NCI-H774 (cell line): ENCODE measurements around the gene CLCN1.

Source experiments
- DNase-seq: peaks from one replicate; lab custom pipeline; 2025; lab: John Stamatoyannopoulos, UW

Gene CLCN1

DNA sequence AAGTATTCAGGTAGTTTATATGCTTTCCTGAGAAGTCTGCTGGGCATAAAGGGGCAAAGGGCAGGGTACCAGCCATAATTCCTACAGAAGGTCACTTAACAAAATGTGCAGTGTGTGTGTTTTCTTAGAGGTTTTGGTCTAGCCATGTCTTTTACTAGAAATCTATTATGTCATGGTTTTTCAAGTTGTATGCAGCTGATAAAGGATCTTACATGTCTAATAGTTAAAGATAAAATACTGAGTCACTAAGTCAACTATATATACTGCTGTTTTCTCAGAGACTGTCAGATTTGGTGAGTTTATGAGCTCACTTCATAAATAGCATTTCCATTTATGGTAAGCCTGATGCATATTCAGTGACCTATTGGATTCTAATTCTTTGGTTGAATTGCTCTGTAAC is 20.0 kb upstream of the CLCN1 start:
- no peak for DNase-seq

DNA sequence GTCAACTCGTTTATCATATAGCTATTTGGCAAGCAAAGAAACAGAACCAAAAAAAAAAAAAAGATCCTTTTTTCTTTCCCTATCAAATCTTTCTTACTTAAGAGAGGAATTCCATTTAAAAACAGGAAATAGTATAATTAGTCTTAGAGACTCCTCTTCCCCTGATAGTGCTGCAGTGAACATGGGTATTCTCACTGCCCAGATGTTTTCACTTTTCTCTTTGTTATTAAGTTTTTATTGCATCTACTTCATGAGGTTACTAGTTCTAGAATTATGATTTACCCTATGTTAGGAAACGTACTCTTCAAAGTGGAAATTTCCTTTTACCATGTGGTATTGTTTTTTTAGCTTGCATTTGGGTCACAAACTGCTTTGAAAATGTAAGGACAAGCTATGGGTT is 19.2 kb upstream of the CLCN1 start:
- DNase-seq, result no peak

DNA sequence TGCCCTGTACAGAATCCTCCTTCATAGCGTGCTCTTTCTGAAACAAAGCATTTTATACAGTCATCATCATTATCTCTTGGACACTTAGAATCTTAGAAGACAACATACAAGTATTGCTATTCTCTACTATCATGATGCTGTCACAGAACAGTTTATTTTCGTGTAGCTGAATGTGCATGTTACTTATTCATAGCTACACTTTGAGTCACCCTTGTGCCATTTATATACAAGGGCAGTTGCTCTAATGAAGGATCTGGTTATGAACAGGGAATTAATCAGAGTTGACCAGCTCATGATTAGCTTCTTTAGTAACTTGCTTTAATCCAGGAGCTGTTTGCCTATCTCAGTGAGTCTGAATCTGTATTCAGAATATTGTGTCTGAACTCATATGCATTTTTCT is 16.6 kb upstream of the CLCN1 start:
- DNase-seq, result no peak

DNA sequence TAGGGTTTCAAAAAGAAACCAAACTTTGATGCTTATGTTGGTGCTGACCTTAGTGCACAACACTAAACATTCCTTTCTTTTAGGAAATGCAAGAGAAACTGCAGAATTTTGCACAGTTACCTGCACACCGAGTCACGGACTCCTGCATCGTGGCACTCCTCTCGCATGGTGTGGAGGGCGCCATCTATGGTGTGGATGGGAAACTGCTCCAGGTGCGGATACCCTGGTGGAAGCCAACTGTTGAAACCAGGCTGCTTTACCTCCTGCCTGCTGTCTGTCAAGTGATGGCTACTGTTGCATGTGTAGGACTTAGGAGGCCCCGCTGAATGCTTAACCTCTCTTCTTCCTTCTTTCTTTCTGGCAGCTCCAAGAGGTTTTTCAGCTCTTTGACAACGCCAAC is 16.1 kb upstream of the CLCN1 start:
- DNase-seq, result no peak

DNA sequence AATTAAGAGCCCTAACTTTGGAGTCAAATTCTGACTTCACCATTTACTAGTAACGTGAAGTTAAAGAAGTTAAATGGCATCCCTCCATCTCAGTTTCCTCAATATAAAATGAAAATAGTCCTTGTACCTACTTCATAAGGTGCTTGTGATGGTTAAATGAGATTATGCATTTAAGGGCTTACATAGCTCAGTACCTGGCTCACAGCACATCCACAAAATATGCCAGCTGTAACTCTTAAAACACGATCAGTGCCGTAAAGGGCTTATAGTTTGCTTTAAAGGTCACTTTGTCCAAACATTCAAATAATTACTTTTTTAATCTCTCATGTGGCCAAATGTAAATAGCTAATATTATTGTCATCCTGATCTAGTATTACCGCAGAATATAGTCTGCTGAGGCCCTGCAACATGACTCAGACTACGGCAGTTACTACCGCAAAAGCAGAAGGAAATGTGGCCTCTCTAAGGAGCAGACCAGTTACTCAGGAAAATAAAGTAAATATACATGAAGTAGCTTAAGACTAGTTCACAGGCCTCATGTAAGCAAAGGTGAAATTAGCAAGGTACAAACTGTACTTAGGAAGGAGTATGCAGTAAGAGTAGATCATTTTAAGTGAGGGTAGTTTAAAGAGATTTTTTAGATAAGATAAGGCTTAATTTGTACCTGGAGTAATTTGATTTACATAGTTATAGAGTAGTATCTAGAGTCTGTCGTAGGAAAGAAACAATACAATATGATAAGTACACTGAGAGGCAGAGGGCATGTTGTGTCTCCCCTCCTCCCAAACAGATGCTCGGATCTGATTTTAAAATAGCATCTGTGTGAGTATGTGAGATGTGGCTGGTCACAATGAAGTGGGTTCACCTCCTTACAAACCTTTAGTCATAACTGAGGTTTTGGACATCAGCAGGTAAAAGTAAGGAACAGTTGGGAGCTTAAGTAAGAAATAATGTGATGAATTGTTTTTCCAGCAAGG is 14.7 kb upstream of the CLCN1 start:
- DNase-seq, result no peak

DNA sequence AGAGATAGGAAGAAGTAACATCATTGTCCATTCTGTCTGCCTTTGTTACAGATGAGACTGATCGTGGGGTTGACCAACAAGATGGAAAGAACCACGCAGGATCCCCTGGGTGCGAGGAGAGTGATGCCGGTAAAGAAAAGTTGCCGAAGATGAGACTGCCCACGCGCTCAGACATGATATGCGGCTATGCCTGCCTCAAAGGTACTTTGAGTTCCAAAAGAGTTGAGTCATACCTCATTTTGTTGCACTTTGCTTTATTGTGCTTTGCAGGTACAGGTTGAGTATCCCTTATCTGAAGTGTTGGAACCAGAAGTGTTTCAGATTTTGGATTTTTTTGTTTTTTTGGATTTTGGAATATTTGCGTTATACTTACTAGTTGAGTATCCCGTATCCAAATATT is 12.2 kb upstream of the CLCN1 start:
- DNase-seq, result no peak

DNA sequence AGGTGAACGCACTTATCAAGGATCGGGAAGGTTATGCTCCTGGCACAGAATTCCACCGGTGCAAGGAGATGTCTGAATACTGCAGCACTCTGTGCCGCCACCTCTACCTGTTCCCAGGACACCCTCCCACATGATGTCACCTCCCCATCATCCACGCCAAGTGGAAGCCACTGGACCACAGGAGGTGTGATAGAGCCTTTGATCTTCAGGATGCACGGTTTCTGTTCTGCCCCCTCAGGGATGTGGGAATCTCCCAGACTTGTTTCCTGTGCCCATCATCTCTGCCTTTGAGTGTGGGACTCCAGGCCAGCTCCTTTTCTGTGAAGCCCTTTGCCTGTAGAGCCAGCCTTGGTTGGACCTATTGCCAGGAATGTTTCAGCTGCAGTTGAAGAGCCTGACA is 11.0 kb upstream of the CLCN1 start:
- DNase-seq, result no peak

DNA sequence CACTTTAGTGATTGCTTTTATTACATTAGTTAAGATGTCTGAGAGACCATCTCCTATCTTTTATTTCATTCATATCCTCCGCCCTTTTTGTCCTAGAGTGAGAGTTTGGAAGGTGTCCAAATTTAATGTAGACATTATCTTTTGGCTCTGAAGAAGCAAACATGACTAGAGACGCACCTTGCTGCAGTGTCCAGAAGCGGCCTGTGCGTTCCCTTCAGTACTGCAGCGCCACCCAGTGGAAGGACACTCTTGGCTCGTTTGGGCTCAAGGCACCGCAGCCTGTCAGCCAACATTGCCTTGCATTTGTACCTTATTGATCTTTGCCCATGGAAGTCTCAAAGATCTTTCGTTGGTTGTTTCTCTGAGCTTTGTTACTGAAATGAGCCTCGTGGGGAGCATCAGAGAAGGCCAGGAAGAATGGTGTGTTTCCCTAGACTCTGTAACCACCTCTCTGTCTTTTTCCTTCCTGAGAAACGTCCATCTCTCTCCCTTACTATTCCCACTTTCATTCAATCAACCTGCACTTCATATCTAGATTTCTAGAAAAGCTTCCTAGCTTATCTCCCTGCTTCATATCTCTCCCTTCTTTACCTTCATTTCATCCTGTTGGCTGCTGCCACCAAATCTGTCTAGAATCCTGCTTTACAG is 10.4 kb upstream of the CLCN1 start:
- DNase-seq, result no peak

DNA sequence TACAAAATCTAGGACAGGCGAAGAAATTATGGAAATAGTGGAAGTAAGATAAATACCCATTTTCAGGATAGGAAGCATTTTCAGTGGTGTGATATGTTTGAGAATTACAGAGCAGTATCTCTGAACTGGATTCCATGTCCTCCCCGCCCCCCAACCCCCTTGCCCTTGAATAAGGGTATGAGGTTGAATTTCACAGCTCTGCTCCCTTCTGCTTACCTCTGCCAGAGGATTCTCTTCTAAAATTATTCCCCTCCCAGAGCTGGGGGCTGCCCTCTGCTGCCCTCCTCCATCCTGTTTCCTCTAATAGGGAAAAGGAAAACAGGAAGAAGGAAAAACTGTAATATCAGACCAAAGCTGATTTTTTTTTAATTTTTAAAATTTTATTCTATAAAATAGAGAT is 7.3 kb upstream of the CLCN1 start:
- no peak for DNase-seq

DNA sequence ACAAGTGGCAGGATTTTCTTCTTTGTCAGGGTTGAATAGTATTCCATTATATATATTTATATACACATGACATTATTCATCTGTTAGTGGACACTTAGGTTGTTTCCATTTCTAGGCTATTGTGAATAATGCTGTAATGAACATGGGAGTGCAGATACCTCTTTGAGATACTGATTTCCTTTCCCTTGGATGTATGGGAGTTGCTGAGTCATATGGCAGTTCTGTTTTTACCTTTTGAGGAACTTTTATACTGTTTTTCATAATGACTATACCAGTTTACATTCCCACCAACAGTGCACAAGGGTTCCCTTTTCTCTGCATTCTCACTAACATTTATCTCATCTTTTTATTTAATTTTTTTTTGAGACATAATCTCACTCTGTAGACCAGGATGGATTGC is 1.8 kb upstream of the CLCN1 start:
- DNase-seq, result no peak

DNA sequence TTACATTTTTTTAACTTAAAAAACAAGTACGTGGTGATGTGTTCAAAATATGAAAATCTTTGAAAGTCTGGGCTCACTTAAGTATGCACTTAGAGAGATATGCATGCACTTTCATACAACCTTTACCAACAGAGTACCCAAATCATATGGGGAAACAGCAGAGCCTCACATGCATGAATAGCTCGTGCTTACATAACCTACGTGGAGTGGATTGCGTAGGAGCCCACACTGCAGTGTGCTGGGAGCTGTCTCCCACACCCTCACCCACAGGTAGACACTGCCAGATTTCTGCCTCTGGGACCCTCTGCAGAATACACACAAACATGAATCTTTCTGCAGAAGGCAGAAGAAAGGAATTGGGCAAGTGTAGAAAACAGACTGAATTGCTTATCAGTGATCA is 581 bp downstream of the CLCN1 start:
- no peak for DNase-seq

DNA sequence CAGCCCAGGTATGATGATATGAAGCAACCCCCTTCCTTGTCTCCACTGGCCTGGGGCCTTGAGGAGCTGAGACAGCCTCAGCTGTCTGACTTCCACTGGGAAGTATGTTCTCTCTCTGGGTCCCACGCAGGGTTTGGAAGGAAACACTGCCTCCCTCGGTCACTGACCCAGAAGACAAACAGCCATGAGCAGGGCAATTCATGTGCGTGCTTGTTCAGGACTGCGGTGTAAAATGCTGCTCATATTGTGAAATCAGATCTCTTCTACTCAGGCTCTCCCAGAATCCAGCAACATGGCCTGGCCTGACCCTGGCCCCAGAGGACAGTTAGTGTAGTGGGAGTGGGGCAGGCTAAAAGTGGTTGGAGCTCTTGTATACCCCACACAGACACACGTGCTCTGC is 2.8 kb downstream of the CLCN1 start:
- no peak for DNase-seq

DNA sequence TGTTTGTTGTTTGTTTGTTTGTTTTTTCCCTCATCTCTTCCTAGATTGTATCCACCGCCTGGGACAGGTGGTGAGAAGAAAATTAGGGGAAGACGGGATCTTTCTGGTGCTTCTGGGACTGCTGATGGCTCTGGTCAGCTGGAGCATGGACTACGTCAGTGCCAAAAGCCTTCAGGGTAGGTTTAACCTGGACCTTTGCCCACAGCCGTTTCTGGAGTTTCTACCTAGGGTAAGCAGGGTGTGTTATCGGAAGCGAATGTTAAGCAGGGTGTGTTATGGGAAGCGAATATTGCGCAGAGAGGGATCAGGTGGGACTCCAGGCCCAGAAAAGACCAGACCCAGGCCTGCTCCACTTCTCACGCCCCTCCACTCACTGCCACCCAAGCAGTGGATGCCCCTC is 4.7 kb downstream of the CLCN1 start:
- DNase-seq, result no peak

DNA sequence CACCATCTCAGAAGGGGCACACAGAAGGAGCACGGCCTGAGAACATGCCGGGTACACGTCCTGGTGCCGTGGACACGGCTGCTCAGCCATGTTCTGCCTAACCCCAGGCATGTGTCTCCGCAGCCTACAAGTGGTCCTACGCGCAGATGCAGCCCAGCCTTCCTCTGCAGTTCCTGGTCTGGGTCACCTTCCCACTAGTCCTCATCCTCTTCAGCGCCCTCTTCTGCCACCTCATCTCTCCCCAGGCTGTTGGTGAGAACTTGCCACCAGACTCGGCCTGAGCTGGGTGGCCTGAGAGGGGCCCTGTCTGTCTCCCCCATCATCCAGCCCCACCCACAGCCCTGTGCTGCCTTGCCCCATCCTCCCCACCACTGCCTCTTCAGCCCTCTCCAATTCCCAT is 5.3 kb downstream of the CLCN1 start:
- DNase-seq, result no peak

DNA sequence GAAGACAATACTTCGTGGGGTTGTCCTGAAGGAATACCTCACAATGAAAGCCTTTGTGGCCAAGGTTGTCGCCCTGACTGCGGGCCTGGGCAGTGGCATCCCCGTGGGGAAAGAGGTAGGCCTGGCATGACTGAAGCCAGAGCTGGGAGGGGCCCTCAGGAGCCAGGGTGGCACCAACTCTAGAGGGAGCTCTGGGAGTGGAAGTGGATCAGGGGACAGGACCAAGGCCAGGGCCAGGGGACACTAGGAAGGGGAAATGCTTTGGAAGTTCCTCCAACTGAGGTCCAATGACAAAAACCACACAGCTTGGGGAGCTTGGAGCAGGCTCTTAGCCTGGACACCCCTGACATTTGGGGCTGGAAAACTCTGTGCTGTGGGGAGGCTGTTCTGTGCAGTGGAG is 5.8 kb downstream of the CLCN1 start:
- no peak for DNase-seq

DNA sequence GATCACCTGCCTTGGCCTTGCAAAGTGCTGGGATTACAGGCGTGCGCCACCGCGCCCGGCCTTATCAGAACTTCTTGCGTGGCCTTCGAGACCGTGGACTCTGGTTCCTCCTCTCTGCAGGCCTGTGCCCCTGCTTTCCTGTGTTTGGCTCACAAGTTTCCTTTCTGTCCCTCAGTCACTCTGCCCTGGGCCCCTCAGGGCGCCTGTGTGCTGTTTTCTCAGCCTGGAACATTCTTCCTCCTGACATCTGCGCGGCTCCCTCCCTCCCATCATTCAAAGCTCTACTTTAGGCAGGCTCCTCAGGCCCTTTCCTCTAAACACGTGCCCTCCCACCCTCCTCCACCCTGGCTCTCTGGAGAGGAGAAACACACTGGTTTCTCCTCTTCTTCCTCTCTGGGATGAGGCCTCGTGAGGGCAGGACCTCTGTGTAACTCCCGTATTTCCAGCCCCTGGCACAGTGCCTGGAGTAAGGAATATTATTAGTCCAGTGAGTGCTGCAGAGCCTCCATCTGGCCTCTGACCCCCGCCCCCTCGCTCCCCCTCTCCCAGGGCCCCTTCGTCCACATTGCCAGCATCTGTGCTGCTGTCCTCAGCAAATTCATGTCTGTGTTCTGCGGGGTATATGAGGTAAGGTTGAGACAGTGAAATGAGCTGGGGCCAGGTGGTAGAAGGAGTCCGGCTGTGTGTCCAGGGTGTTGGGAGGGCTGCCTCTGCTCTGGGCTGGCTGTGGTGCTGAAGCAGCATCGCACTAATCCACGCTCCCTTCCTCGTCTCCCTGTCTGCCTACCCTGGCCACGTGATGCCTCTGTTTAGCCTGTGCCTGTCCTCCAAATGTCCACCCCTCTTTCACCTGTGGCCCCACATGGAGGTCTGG is 7.1 kb downstream of the CLCN1 start:
- DNase-seq, result no peak

DNA sequence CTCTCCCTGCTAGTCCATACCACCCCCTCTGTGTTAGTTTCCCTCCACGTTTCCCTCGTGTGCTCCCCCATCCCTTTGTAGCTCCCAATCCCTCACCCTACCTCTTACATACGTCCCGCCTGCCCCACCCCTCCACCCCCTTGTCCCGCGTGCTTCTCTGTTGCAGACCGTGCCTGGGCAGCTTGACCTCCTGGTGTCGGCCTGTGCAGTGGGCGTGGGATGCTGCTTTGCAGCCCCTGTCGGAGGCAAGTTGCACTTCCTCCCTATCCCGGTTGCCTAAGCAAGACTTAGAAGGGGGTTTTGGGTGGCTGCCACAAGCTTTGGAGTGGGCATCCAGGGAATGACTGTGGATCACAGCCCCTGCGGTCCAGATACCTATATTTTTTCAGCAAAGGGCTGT is 7.7 kb downstream of the CLCN1 start:
- no peak for DNase-seq

DNA sequence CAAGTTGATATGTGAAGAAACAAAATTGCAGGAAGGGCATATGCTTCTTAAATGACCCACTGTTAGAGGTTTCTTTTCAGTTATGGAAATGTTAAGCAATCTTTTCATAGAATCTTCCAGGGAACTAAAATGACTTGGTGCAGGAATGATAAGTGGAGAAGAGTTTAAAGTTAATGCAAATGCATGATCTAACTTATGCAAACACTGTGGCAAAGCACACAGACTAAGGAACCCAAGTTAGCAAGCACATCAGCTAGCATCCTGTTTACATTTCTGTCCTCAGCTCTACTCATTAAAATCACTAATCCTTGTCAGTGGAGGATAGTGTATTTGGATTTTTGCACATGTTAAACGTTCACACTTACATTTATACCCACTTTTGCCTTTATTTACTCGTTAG is 9.3 kb downstream of the CLCN1 start:
- no peak for DNase-seq

DNA sequence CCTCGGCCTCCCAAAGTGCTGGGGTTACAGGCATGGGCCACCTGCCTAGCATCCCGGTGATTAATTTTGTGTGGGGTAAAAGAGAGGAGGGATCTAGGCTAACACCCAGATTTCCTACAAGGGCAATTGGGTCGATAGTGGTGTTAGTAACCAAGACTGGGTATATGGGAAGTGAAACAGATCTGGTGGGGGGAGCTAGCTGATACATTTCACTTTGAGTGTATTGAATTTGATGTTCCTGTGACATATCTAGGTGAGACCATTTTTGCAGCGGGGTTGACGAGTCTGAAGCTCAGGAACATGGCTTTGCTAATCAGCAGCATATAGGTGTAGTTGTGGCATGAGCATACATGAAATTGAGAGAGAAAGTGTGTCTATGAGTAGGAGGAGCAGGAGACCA is 12.0 kb downstream of the CLCN1 start:
- DNase-seq, result no peak

DNA sequence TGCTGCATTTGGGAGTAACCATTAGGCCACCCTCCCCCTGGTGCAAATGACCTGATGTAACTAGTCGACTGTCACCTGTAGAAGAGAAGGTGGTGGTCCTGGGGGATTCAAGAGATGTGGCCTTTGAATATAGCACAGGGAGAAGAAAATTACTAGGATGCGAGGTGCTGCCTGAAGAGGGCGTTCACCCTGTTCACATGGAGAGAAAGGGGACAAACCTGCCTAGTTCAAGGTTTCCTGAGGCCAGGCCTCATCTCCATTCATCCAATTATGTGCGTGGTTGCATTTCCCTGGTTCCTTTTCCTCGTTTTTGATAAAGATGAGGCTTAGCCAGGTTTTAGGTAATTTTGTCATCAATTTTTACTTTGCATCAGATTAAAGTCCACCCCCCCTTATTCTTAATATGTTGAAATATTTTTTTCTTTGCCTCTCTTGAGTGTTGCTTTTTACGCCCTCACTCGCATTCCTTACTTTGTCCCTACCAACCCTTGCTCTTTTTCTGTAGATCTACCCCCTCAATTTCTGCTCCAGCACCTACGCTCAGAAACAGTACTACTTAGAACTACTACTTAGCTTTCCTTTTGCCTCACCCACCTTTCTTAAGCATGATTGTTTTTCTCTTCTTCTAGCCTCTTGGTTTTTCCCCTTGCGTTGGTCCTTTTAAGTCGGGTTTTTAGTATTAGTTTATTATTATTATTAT is 13.7 kb downstream of the CLCN1 start:
- DNase-seq, result no peak

DNA sequence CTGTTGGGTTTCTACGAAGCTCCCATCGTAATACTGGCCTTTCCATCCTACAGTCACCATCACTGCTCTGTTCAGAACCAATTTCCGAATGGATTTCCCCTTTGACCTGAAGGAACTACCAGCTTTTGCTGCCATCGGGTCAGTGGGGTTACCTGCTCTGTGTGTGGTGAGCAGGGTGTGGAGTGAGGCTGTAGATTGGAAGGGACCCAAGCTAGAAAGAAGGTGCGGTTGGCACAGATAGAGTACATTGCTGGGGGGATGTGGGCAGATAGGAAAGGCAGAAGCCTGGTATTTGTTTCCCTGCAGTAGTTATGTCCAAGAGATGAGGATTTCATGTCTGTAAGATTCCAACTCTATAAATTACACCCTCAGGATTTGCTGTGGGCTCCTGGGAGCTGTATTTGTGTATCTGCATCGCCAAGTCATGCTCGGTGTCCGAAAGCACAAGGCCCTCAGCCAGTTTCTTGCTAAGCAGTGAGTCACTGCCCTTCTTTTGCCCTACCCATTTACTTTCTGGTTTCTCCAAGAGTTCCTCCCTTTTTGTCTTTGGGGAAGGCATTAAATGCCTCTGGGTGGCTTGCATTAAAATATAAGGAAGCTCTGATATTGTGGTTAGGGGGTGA is 15.4 kb downstream of the CLCN1 start:
- DNase-seq, result no peak

DNA sequence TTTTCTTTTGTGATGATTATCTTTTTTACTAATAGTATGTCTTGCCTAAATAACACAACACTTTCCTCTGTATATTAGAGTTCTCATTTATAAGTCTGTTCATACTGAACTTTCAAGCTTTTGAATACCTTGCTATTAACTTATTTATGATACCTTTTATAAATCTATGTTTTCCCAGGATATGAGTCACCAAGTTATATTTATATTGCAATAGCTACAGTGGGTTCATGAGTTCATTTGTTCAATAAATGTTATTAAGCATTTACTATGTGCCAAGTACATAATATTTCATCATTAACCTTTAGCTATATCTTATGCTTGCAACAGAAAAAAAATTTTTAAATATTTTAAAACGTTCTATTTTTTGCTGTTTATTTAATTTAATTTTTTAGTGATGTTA is 18.3 kb downstream of the CLCN1 start:
- DNase-seq, result no peak
